ENCODE results near the gene NLRP6. TPM values are rescaled to one million over a fixed set of nuclear protein-coding genes. Genes with fewer than 3 reads are reported as not detected.

The NLRP6 gene
- total and polyA plus RNA-seq, 9 donors = 0.02 to 1.1 (median 0.20) TPM; not detected in 3

DNA sequence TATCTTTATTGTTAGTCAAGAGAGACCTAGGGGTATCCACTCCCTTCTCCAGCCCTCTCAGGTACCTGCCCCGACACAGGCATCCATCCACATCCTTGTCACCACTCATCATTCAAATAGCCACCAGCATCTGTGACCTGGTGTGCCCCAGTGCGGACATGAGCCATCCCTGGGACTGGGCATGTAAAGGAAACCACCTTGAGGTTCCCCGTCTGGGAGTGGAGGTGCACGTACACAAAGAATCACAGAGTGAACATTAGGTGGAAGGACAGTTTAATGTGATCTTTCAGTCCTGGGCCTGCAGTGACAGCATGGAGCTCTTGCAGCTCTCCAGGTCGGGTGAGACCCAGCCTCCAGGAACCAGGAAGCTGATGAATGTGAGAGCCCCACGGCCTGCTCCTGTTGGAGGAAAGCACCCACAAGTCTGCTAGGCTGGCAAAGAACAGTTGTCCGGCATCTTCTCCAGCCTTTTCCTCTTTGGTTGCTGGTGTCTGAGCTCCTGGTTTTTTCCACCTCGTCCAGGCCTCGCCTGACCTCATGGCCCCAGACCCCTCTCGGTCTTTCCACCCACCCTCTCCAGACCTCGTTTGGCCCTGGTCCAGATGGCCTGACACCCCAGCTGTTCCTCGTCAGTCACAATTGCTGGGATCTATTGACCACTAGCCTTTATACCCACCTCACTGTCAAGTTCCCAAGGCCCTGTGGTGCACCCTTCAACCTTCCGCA, 24.9 kb upstream of the NLRP6 start:
- intact Hi-C loops (cut with DNase I) = no loop called here
- H3K27ac ChIP-seq = no peak overlapping the region
- DNase-seq = no peak
- WGBS, 3 donors = 65 to 71% (median 68%) methylated on average over 13 of the region's 13 CpGs
- TF ChIP-seq, protein P1, sequence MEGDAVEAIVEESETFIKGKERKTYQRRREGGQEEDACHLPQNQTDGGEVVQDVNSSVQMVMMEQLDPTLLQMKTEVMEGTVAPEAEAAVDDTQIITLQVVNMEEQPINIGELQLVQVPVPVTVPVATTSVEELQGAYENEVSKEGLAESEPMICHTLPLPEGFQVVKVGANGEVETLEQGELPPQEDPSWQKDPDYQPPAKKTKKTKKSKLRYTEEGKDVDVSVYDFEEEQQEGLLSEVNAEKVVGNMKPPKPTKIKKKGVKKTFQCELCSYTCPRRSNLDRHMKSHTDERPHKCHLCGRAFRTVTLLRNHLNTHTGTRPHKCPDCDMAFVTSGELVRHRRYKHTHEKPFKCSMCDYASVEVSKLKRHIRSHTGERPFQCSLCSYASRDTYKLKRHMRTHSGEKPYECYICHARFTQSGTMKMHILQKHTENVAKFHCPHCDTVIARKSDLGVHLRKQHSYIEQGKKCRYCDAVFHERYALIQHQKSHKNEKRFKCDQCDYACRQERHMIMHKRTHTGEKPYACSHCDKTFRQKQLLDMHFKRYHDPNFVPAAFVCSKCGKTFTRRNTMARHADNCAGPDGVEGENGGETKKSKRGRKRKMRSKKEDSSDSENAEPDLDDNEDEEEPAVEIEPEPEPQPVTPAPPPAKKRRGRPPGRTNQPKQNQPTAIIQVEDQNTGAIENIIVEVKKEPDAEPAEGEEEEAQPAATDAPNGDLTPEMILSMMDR (IDR thresholded peaks at IDR 0.05) = no peak
- no peak for TF ChIP-seq POLR2A (IDR thresholded peaks at IDR 0.05)
- no peak for TF ChIP-seq EP300 (IDR thresholded peaks at IDR 0.05)
- no peaks in the 10 kb centered on the region for H3K9me3 ChIP-seq
- no peaks in the 10 kb centered on the region for H3K27me3 ChIP-seq
- no peaks in the 10 kb centered on the region for H3K36me3 ChIP-seq
- no peaks in the 10 kb centered on the region for H3K4me1 ChIP-seq (ENCODE audit: insufficient read depth)
- H3K4me3 ChIP-seq = no peak overlapping the region

DNA sequence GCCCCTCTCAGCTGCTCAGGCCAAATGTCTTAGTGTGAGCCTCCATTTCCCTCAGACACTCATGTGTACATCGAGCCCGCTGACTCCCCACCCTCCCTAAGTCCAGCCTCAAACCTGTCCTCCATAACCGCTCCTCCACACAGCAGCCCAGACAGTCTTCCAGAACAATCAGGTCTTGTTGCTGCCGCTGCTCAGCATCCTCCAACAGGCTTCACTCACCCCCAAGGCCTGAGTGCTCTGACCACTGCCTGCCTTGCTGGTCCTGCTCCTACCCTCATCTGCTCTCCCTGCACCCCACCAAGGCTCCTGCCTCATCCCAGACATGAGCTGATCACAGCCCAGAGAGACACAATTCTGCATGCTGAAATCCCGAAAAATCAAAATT, 24.3 kb upstream of the NLRP6 start:
- no peak for DNase-seq
- H3K9me3 ChIP-seq = no peaks in the 10 kb centered on the region
- no peaks in the 10 kb centered on the region for H3K27me3 ChIP-seq
- H3K36me3 ChIP-seq = no peaks in the 10 kb centered on the region
- no peak for TF ChIP-seq POLR2A (IDR thresholded peaks at IDR 0.05)
- TF ChIP-seq EP300 (IDR thresholded peaks at IDR 0.05) = no peak
- TF ChIP-seq, protein P1 (IDR thresholded peaks at IDR 0.05) = no peak
- no peak overlapping the region for H3K4me3 ChIP-seq
- 73 to 82% (median 78%) methylated on average over 5 of the region's 5 CpGs for WGBS, 3 donors
- H3K4me1 ChIP-seq (ENCODE audit: insufficient read depth) = no peaks in the 10 kb centered on the region
- intact Hi-C loops (cut with DNase I) = no loop called here
- no peak overlapping the region for H3K27ac ChIP-seq

DNA sequence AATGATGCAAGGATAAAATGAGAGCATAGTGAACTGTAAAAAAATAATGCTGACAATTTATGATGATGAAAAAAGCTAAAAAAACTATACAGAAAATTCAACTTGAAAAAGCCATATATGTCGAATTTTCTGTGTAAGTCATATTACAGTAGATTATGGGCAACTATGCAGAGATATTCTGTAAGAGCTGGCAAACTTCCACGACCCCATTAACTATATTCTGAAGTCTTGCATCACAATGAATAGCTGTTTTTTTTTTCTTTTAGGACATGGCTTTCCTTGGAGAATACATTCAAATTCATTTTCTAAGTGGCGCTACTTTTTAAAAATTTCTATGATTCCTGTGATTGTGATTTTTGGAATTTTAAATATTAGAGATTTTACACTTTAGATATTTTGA, 23.0 kb upstream of the NLRP6 start:
- intact Hi-C loops (cut with DNase I) = no loop called here
- Histone ChIP-seq H3K27ac (no peak overlapping the region), H3K4me1 (ENCODE audit: insufficient read depth) (no peaks in the 10 kb centered on the region), H3K9me3 (no peaks in the 10 kb centered on the region), H3K36me3 (no peaks in the 10 kb centered on the region), H3K27me3 (no peaks in the 10 kb centered on the region), H3K4me3 (no peak overlapping the region)
- TF ChIP-seq POLR2A (IDR thresholded peaks at IDR 0.05) (no peak), EP300 (IDR thresholded peaks at IDR 0.05) (no peak)
- TF ChIP-seq, protein P1 (IDR thresholded peaks at IDR 0.05) = no peak
- no peak for DNase-seq
- 55 to 66% (median 57%) methylated on average over 3 of the region's 3 CpGs for WGBS, 3 donors

DNA sequence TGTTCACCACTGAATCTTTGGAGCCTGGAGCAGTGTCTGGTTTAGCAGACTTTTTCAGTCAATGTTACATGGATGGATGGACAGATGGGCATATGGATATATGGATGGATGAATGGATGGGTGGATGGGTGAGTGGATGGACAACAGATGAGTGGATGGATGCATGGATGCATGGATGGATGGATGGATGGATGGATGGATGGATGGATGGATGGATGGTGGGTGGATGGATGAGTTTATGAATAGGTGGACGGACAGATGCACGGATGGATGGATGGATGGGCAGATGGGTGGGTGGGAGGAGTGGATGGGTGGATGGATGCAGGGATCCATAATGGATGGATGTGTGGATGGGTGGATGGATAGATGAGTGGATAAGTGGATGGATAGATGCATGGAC, 22.4 kb upstream of the NLRP6 start:
- Histone ChIP-seq H3K27ac (no peak overlapping the region), H3K4me1 (ENCODE audit: insufficient read depth) (no peaks in the 10 kb centered on the region), H3K4me3 (no peak overlapping the region), H3K36me3 (no peaks in the 10 kb centered on the region), H3K27me3 (no peaks in the 10 kb centered on the region), H3K9me3 (no peaks in the 10 kb centered on the region)
- TF ChIP-seq POLR2A (IDR thresholded peaks at IDR 0.05) (no peak), EP300 (IDR thresholded peaks at IDR 0.05) (no peak)
- TF ChIP-seq, protein P1 (IDR thresholded peaks at IDR 0.05) = no peak
- no peak for DNase-seq
- 85 to 96% (median 95%) methylated on average over 2 of the region's 2 CpGs for WGBS, 3 donors
- intact Hi-C loops (cut with DNase I) = no loop called here
